Stomach smooth muscle (tissue), 2 donors: Measurements from ENCODE around the gene RALGDS.
"Not testable (repeated sequence)": the region's sequence is repeated elsewhere in the genome, so short reads cannot be mapped to it uniquely, and the experiment has no call there.

ENCODE experiments used
- H3K27ac ChIP-seq: one replicate; pipeline ENCODE4 v1.7.0; 2013; ENCODE audit warnings: mild to moderate bottlenecking, low read length, inconsistent platforms
- H3K27me3 ChIP-seq, 2 donors: one replicate each; pipeline ENCODE4 v1.7.0; 2013; ENCODE audit warnings: low read length in 2 of 2; ENCODE audit not compliant: insufficient read depth in 2 of 2, control insufficient read depth in 1 of 2
- H3K36me3 ChIP-seq, 2 donors: one replicate each; pipeline ENCODE4 v1.7.0; 2013; ENCODE audit warnings: low read length in 2 of 2; ENCODE audit not compliant: control insufficient read depth in 2 of 2, insufficient read depth in 2 of 2
- H3K4me1 ChIP-seq: one replicate; pipeline ENCODE4 v1.7.0; 2013; ENCODE audit warnings: low read length; ENCODE audit not compliant: control insufficient read depth, insufficient read depth
- H3K4me3 ChIP-seq, 2 donors: one replicate each; pipeline ENCODE4 v1.7.0; 2013; ENCODE audit warnings: low read length in 2 of 2
- H3K9ac ChIP-seq, 2 donors: one replicate each; pipeline ENCODE4 v1.7.0; 2013; ENCODE audit warnings: low read length in 2 of 2, mild to moderate bottlenecking in 1 of 2
- H3K9me3 ChIP-seq, 2 donors: one replicate each; pipeline ENCODE4 v1.7.0; 2013; ENCODE audit warnings: low read length in 2 of 2; ENCODE audit not compliant: control insufficient read depth in 2 of 2
- donor health status: healthy.
- donor health status: Pancreatic carcinoma.

Gene RALGDS

DNA sequence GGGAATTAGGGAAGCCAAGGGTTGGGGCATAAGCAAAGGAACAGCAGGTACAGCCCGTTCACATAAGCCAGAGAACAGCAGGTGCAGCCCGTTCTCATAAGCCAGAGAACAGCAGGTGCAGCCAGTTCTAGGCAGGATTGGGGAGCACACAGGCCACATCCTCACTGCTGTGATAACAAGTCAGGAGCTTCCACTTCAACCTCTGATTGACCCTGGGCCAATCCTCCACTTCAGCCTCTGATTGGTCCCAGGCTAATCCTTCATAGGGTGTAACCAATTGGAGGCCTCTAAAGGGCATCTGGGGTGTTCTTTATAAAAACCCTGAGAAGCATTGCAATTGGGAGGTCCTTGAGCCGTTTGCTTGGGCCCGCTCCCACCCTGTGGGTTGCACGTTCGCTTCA is 31.8 kb downstream of the RALGDS start:
- no peak overlapping the region for H3K4me3 ChIP-seq
- no peaks in the 10 kb centered on the region for H3K4me1 ChIP-seq
- H3K27ac ChIP-seq: no peak overlapping the region
- H3K9ac ChIP-seq: no peak overlapping the region
- H3K36me3 ChIP-seq: no peaks in the 10 kb centered on the region
- H3K9me3 ChIP-seq: peaks cover 0 to 3% of the 10 kb centered on the region in 2 donors
- no peaks in the 10 kb centered on the region for H3K27me3 ChIP-seq

DNA sequence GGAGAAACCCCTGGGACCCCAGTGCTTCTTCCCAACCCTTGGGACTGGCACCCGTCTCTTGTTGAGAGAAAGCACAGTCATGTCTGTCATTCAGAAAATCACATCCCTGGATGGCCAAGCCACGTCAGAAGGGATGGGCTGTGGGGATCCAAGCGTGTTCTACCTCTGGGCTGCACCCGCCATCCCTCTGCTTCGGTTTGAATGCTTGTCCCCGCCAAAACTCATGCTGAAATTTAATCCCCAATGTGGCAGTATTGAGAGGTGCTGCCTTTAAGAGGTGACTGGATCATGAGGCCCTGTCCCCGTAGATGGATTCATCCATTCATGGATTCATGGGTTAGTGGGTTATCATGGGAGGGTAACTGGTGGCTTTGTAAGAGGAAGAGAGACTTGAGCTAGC is 32.3 kb downstream of the RALGDS start:
- no peak overlapping the region for H3K27ac ChIP-seq
- H3K9ac ChIP-seq: no peak overlapping the region
- no peak overlapping the region for H3K4me3 ChIP-seq
- no peaks in the 10 kb centered on the region for H3K27me3 ChIP-seq
- no peaks in the 10 kb centered on the region for H3K36me3 ChIP-seq
- H3K4me1 ChIP-seq: no peaks in the 10 kb centered on the region
- H3K9me3 ChIP-seq: peaks cover 0 to 3% of the 10 kb centered on the region in 2 donors

DNA sequence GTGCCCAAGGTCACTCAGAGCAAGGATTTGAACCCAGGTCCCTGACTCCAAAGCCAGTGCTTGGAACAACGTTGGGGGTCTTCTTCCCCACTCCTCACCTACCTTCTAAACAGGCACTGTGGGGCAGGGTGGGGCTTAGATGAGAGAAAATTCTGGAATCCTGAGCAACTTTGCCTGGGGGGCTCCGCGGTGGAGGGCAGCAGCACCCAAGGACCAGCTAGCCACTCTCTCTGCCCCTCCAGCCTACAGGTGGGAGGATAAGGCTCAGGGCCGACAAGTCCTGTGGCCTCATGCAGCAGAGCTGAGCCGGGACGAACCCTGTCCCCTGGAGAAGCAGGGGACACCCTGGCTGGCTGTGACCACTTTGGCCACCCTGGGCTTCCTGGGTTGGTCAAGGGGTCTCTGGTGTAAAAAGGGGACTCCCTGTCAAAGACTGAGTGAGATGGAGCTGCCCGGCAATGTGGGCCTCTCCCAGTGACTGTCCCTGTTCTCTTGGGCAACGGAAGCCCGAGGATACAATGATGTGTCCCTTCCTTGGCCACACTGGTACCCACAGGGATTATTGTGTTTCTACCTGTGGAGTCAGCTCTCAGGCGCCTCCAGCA is 32.8 kb downstream of the RALGDS start:
- no peaks in the 10 kb centered on the region for H3K4me1 ChIP-seq
- no peak overlapping the region for H3K9ac ChIP-seq
- peaks cover 0 to 3% of the 10 kb centered on the region in 2 donors for H3K9me3 ChIP-seq
- no peaks in the 10 kb centered on the region for H3K27me3 ChIP-seq
- H3K27ac ChIP-seq: no peak overlapping the region
- no peak overlapping the region for H3K4me3 ChIP-seq
- H3K36me3 ChIP-seq: no peaks in the 10 kb centered on the region

DNA sequence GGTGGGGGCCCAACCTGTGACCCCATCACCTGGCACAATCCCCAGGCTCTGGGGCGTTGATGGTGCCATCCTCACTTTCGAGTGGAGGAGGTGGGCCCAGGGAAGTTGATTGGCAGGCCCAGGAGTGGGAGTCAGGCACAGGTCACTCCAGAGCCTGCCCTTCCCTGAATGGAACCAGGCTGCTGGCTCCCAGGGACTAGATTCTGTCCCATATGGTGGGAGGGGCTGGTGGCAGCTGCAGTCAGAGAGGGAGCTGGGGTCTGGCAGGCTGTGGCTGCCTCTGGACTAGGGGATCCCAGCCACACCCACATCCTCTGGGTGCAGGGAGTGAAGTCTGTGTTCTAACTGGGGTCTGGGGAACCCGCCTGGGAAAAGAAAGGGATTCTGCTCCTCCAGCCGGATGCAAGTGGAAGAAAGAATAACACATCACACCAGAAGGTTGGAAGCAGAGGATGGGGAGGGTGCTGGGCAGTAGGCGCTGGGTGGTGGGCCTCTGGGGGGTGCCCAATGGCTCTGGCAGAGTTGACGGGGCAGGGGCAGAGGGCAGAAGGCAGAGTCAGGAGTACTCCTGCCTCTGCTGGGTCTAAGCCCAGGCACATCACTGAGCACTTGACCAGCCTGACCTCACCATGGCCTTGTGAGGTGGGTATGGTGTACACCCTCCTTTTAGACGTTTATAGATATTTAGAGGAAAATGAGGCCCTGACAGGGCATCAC is 33.5 kb downstream of the RALGDS start:
- H3K27me3 ChIP-seq: no peaks in the 10 kb centered on the region
- no peak overlapping the region for H3K9ac ChIP-seq
- H3K36me3 ChIP-seq: no peaks in the 10 kb centered on the region
- no peak overlapping the region for H3K27ac ChIP-seq
- H3K4me1 ChIP-seq: no peaks in the 10 kb centered on the region
- H3K9me3 ChIP-seq: no peaks in the 10 kb centered on the region
- no peak overlapping the region for H3K4me3 ChIP-seq

DNA sequence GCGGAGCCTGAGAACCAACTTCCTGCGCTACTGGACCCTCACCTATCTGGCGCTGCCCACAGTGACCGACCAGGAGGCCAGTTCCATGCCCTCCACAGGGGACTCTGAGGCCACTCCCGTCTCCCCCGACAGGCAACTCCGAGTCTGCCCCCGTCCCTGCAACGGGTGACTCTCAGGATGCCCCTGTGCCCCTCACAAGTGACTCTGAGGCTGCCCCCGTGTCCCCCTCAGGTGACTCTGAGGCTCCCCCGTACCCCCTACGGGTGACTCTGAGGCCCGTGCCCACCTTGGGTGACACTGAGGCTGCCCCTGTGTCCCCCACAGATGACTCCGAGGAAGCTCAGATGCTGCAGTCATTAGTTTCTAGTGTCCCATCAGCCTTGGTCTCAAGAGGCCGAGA is 34.1 kb downstream of the RALGDS start:
- Histone ChIP-seq H3K27me3 (no peaks in the 10 kb centered on the region), H3K36me3 (no peaks in the 10 kb centered on the region), H3K4me1 (no peaks in the 10 kb centered on the region), H3K9me3 (no peaks in the 10 kb centered on the region), H3K9ac (no peak overlapping the region), H3K4me3 (no peak overlapping the region), H3K27ac (no peak overlapping the region)

GRCh38 chr9:133086212-133086860 is 34.7 kb downstream of the RALGDS start:
- not testable (repeated sequence) for H3K9ac ChIP-seq, H3K4me1 ChIP-seq, H3K9me3 ChIP-seq, H3K27me3 ChIP-seq, H3K27ac ChIP-seq, H3K4me3 ChIP-seq, H3K36me3 ChIP-seq

DNA sequence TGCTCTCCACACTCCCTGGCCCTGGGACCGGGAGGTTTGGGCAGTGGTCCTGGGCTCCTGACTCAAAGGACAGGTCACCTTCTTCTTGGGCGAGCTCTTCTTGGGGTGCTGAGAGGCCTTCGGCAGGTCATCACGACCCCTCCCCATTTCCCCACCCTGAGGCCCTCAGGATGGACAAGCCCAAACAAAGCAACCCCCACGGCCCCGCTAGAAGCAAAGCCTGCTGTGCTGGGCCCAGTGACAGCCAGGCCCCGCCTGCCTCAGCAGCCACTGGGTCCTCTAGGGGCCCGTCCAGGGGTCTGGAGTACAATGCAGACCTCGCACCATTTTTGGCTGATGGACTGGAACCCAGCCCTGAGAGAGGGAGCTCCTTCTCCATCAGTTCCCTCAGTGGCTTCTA is 37.4 kb downstream of the RALGDS start:
- H3K9ac ChIP-seq, H3K4me3 ChIP-seq, H3K9me3 ChIP-seq: not testable (repeated sequence)

DNA sequence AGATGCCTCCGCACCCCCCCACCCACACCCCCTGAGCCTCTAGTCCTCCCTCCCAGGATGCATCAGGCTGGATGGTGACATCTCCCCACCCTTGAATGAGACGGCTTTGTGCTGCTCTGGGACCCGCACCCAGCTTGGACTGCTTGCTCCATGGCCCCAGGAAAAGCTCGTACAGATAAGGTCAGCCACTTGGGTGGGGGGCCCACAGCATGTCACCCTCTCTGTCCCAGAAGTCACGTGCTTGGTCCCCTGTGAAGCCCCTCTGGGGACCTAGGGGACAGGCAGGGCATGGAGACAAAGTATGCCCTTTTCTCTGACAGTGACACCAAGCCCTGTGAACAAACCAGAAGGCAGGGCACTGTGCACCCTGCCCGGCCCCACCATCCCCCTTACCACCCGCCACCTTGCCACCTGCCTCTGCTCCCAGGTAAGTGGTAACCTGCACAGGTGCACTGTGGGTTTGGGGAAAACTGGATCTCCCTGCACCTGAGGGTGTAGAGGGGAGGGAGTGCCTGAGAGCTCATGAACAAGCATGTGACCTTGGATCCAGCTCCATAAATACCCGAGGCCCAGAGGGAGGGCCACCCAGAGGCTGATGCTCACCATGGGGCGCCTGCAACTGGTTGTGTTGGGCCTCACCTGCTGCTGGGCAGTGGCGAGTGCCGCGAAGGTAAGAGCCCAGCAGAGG is 38.9 kb downstream of the RALGDS start:
- H3K4me3 ChIP-seq, H3K9ac ChIP-seq, H3K9me3 ChIP-seq, H3K27me3 ChIP-seq, H3K36me3 ChIP-seq, H3K4me1 ChIP-seq, H3K27ac ChIP-seq: not testable (repeated sequence)

More for the DNA sequence above, 37.4 kb downstream of the RALGDS start:
- not testable (repeated sequence) for H3K4me1 ChIP-seq, H3K27ac ChIP-seq, H3K36me3 ChIP-seq, H3K27me3 ChIP-seq

DNA sequence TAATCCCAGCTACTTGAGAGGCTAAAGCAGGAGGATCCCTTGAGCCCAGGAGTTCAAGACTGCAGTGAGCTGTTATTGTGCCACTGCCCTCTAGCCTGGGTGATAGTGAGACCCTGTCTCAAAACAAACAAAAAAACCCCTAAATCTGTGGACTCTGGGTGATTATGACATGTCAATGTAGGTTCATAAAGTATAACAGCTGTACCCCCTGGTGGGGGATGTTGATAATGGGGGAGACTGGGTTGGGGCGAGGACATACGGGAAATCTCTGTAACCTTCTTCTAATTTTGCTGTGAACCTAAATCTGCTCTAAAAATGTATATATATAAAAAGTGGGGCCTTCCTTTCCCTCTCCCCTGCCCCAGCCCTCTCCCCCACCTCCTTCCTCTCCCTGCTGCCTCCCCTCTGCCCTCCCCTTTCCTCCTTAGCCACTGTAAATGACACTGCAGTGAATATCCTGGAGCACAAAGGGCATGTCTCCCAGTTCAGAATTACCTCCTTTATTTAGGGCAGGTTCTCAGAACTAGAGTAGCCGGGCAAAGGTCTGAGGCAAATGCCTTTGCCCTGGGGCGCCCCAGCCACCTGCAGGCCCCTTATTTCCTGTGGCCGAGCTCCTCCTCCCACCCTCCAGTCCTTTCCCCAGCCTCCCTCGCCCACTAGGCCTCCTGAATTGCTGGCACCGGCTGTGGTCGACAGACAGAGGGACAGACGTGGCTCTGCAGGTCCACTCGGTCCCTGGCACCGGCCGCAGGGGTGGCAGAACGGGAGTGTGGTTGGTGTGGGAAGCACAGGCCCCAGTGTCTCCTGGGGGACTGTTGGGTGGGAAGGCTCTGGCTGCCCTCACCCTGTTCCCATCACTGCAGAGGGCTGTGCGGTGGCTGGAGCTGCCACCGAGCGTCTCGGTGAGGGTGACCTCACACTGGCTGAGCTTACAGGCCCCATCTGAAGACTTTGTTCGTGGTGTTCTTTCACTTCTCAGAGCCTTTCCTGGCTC is 40.0 kb downstream of the RALGDS start:
- not testable (repeated sequence) for H3K4me3 ChIP-seq, H3K27ac ChIP-seq, H3K9me3 ChIP-seq, H3K27me3 ChIP-seq, H3K36me3 ChIP-seq, H3K4me1 ChIP-seq, H3K9ac ChIP-seq

- Histone ChIP-seq H3K27ac (no peak overlapping the region), H3K9ac (no peak overlapping the region), H3K4me1 (no peaks in the 10 kb centered on the region), H3K4me3 (no peak overlapping the region), H3K27me3 (no peaks in the 10 kb centered on the region), H3K9me3 (no peaks in the 10 kb centered on the region), H3K36me3 (no peaks in the 10 kb centered on the region)
Measured at GRCh38 chr9:133080161-133080560, 40.9 kb downstream of the RALGDS start.
